ENCODE results near the gene CORIN.
"Not testable (repeated sequence)": the region's sequence is repeated elsewhere in the genome, so short reads cannot be mapped to it uniquely, and the experiment has no call there.

The CORIN gene

GRCh38 chr4:47831026-47831679, 6.7 kb downstream of the CORIN start:
- DNase-seq, result no peak

- DNase-seq, result no peak
Observed at GRCh38 chr4:47830265-47831025, 7.4 kb downstream of the CORIN start.

GRCh38 chr4:47829438-47829837, 8.4 kb downstream of the CORIN start:
- DNase-seq, result no peak

- DNase-seq, result no peak
Observed at GRCh38 chr4:47827343-47828047, 10.4 kb downstream of the CORIN start.

- no peak for DNase-seq
Observed at GRCh38 chr4:47824840-47825239, 13.0 kb downstream of the CORIN start.

GRCh38 chr4:47819178-47819577, 18.7 kb downstream of the CORIN start:
- DNase-seq, result no peak

GRCh38 chr4:47817275-47817674, 20.6 kb downstream of the CORIN start:
- no peak for DNase-seq

- DNase-seq, result no peak
Observed at GRCh38 chr4:47816748-47817147, 21.1 kb downstream of the CORIN start.

GRCh38 chr4:47814618-47815295, 23.1 kb downstream of the CORIN start:
- DNase-seq, result no peak

GRCh38 chr4:47809654-47810203, 28.1 kb downstream of the CORIN start:
- no peak for DNase-seq

GRCh38 chr4:47804598-47804997, 33.3 kb downstream of the CORIN start:
- no peak for DNase-seq

- no peak for DNase-seq
Observed at GRCh38 chr4:47801481-47802002, 36.3 kb downstream of the CORIN start.

- DNase-seq, result no peak
Observed at GRCh38 chr4:47798165-47798564, 39.7 kb downstream of the CORIN start.

- DNase-seq, result no peak
Observed at GRCh38 chr4:47791965-47792364, 45.9 kb downstream of the CORIN start.

- no peak for DNase-seq
Observed at GRCh38 chr4:47790105-47790504, 47.8 kb downstream of the CORIN start.

- no peak for DNase-seq
Observed at GRCh38 chr4:47788126-47788525, 49.7 kb downstream of the CORIN start.

- DNase-seq, result no peak
Observed at GRCh38 chr4:47786958-47787370, 50.9 kb downstream of the CORIN start.

GRCh38 chr4:47785153-47785552, 52.7 kb downstream of the CORIN start:
- DNase-seq, result no peak

GRCh38 chr4:47784222-47784621, 53.6 kb downstream of the CORIN start:
- DNase-seq, result no peak

GRCh38 chr4:47776353-47776752, 61.5 kb downstream of the CORIN start:
- no peak for DNase-seq

GRCh38 chr4:47774079-47774478, 63.8 kb downstream of the CORIN start:
- no peak for DNase-seq

- no peak for DNase-seq
Observed at GRCh38 chr4:47771020-47771419, 66.8 kb downstream of the CORIN start.

- not testable (repeated sequence) for DNase-seq
Observed at GRCh38 chr4:47767956-47768355, 69.9 kb downstream of the CORIN start.
